RPMI7951 (cell line): ENCODE data around the gene ASAH2B. TPM values are rescaled to one million over a fixed set of nuclear protein-coding genes. Genes with fewer than 3 reads are reported as not detected.

ENCODE experiments used
- DNase-seq: peaks from one replicate; pipeline ENCODE4 v3.0.0-alpha.2; 2012; ENCODE audit warnings: low read depth
- total RNA-seq: library from RNA; depleted of rRNA; stranded (reverse); fragments of >200 nt; shearing (Covaris generic); gene quantifications from 2 replicates; pipeline ENCODE4 v1.2.3, GENCODE V29; 2014; rRNA removed

Gene ASAH2B
- total RNA-seq, 1 experiment from 2014 or later = 3.2 TPM

GRCh38 chr10:50798297-50798696 lies 58.6 kb downstream of the ASAH2B start:
- no peak for DNase-seq

GRCh38 chr10:50799595-50799994 lies 59.9 kb downstream of the ASAH2B start:
- DNase-seq = no peak

- DNase-seq = no peak
Observed at GRCh38 chr10:50805981-50806622, 66.4 kb downstream of the ASAH2B start.

- no peak for DNase-seq
Observed at GRCh38 chr10:50807851-50808776, 68.4 kb downstream of the ASAH2B start.

Other genes with a start within 250 kb of the ASAH2B start
- gene SGMS1, start 116.0 kb upstream of the ASAH2B start, total RNA-seq = 25.9 and 31.8 TPM in 2 replicates
- gene A1CF, start 145.7 kb downstream of the ASAH2B start, total RNA-seq = not detected in 2 replicates